AML-193 (cell line): ENCODE data around the gene APC2.

Experiments
- DNase-seq, 2 experiments: peaks; one replicate each; lab custom pipeline; 2025; lab: John Stamatoyannopoulos, UW

Gene APC2

GRCh38 chr19:1478934-1479707, 29.2 kb downstream of the APC2 start, which contains the start of gene C19orf25:
C19orf25 (minus strand) TSS chr19:1479215; CDS start chr19:1478903, 312 bp downstream.
- DNase-seq, result peak; percentile 85 to 87

DNA sequence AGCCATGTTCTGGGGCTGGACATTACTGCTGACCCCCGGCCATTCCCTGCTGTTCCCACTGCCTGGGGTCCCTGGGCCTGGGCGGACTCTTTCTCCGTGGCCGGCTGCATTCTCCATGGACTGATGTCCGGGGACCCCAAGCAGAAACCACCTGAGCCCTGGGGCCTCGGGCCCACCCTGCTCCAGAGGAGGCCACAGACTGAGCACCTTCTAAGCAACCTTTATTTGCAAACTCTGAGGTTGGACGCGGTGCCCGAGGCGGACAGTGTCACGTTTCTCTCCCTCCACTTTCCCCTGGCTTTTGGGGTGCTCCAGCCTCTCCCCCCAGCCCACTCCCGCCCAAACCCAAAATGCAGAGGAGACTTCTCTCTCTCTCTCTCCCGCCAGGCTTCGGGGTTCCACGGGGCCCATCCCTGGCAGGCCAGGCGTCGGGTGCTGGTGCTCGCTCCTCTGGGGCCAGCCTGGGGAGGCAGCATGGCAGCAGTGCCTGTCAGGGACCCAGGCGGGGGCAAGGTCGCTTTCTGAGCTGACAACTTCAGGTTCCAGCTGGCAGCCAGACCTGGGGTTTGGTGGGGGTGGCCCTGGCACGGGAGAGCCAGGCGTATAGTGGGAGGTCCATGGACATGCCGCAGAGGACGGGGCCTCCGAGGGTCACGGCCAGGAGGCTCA, 31.4 kb downstream of the APC2 start:
- no peak for DNase-seq

GRCh38 chr19:1481893-1482360, 32.0 kb downstream of the APC2 start:
- DNase-seq, result no peak

GRCh38 chr19:1482361-1483130, 32.6 kb downstream of the APC2 start:
- no peak for DNase-seq

GRCh38 chr19:1483131-1483978, 33.4 kb downstream of the APC2 start:
- DNase-seq, result no peak

DNA sequence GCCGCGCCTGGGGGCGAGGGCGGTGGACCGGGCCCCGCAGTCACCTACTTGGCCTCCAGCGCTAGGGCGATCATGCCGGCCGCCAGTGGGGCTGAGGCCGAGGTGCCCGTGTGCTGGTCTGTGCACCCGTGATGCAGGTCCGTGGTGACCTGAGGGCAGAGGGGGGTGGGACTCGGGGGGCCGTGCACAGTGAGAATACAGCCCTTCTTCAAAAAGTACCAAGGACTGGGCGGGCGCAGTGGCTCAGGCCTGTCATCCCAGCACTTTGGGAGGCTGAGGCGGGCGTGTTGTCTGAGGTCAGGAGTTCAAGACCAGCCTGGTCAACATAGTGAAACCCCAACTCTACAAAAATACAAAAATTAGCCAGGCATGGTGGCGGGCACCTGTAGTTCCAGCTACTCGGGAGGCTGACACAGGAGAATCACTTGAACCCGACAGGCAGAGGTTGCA, 34.1 kb downstream of the APC2 start:
- DNase-seq, result no peak

GRCh38 chr19:1486720-1487575, 37.0 kb downstream of the APC2 start:
- no peak for DNase-seq

- DNase-seq, result no peak
Measured at GRCh38 chr19:1487576-1488281, 37.8 kb downstream of the APC2 start.

DNA sequence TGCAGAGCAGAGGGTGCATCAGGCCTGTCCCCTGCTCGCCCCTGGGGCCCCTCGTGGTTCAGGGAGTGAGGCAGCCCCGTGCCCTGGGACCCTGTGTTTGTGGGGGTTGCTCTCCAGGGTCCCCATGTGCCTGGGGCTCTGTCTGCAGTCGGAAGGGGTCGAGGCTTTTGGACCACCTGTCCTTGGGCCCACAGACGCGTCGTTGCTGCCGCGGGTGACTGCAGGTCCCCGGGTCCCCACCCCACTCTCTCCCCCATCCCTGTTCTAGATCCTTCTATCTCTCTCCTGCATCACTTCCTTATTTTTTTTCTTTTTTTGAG, 38.3 kb downstream of the APC2 start:
- DNase-seq, result no peak

- DNase-seq, result no peak
Measured at GRCh38 chr19:1489463-1490310, 39.8 kb downstream of the APC2 start.

DNA sequence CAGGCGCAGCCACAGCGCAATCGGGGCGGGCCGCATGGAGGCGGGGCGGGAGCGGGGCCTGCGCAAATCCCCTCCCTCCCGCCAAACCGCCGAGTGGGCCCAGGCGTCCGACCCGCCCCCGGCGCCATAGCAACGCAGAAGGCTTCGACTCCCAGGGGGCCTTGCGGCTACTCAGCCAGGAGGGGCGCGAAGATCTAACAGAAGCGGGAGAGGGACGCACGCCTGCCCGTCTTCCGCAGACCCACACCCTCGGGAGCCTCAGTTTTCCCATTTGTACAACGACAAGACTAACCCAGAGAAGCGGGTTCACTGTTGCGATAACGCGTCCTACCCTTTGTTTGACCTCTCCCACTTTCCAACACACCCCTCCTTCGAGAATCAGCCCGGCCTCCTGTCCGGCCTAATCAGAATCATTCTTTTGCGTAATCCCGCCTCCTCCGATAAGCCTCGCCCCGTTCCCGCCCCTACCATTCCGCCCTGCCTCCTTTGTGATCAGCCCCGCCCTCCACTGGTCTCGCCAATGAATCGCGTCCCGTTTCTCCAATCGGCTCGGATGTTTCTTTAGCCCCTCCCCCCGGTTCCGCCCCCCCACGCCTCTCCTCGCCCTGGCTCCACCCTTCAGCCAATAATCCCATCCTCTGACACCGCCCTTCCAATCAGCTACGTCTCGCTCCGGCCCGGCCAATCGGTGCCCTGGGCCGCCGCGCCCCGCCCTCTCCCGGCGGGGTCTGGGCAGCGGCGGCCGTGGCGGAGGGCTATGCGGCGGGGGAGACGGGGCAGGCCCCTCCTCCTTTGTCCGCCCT, 40.6 kb downstream of the APC2 start, which contains the start of gene PCSK4:
Gene PCSK4, minus strand, starts transcription at position 40 of the 803 bp plus-strand sequence. Its CDS starts 4 bp downstream, at position 36.
- DNase-seq, result peak; percentile 99 to 100

GRCh38 chr19:1491114-1491848, 41.4 kb downstream of the APC2 start, which contains the start of gene REEP6:
REEP6 (plus strand) TSS chr19:1491181; CDS start chr19:1491270, 89 bp downstream.
- DNase-seq, result no peak

DNA sequence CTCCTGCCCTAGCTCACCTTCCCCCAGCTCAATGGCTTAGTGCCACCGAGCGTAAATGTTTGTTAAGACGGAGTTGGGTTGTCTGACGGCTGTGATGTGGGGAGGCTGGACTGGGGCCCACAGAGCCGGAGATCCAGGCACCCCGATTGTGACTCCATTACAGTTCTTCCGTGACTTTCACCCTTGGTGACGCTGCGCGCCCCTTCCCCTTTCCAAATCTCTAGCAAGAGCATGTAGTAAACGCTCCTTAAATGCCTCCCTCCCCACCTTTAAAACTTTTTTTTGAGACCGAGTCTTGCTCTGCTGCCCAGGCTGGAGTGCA, 41.9 kb downstream of the APC2 start:
- no peak for DNase-seq

- DNase-seq, result no peak
Measured at GRCh38 chr19:1492474-1493006, 42.6 kb downstream of the APC2 start.

DNA sequence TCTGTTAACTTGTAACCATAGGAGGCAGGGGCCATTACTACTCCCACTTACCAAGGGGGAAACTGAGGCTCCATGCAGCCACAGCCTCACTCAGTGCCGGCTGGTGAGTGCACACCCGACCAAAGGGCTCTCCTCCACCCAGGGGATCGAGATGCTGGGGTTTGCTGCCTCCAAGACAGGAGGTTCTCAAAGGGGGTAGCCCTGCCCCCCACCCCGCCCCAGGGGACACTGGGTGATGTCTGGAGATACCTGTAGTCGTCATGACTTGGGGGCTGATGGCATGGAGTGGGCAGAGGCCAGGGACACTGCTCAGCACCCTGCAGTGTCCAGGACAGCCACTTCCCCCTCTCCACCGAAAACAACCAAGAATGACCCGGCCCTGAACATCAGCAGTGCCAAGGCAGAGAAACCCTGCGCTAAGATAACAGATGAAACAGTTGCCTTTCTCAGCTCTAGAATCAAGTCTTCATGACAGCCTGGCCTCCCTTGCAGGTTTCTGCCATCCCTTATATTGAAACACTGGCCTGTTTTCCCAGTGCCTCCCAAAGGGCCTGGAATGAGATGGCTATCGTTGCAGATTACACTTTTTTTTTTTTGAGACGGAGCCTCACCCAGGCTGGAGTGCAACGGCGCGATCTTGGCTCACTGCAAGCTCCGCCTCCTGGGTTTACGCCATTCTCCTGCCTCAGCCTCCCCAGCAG, 44.3 kb downstream of the APC2 start:
- DNase-seq, result no peak

- DNase-seq, result no peak
Measured at GRCh38 chr19:1495051-1495798, 45.3 kb downstream of the APC2 start.
